HG02973 (cell line): ENCODE measurements around the gene FLNB.

Source experiments
- ATAC-seq: cut with Tn5 transposase; IDR thresholded peaks from one replicate; pipeline ENCODE4 v1.9.1; 2021; ENCODE audit warnings: moderate library complexity; ENCODE audit not compliant: unreplicated experiment

FLNB gene

DNA sequence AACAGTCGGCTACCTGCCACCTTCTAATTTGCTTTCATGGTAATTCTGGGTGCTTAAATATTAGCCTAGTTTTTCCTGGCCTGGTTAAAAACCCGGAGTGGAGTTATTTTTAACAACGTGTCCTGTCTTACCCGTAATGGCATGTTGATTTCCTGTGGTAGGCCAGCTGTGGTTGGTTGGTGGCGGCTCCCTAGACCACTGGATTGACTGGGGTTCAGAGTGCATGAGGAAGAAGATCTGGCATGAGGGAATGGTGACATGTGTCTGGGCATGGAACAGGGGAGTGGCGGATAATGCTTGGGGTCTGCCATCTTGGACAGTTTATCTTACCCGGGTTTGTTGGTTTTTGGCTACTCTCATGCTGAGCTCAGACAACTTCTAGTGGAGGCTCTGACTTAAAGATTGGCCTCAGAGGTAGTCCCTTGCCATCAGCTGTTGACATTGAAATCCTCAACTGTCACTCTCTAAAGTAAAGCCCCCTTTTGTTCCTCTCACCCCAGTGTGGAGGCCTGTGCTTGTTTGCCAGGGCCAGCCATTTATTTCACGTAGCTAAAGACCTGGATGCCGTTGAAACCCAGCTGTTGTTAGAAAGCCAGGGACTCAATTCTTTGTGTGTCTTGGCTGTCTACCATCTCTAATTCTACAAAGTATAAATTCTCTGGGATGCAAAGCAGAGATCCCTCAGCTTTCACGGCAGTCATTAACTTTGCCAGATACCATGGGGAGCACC, 121.0 kb downstream of the FLNB start:
- no peak for ATAC-seq

DNA sequence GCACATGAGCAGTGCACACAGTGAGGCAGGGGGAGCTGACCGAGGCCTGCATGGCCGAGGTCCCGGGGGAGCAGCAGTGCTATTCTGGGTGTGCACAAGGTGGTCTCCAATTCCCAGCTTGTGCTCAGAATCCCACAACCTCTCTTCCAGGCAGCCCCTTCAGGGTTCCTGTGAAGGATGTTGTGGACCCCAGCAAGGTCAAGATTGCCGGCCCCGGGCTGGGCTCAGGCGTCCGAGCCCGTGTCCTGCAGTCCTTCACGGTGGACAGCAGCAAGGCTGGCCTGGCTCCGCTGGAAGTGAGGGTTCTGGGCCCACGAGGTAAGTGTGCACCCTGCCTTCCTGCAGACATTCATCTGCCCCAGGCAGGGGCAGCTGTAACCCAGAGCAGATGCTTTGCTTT, 122.4 kb downstream of the FLNB start:
- ATAC-seq = no peak

DNA sequence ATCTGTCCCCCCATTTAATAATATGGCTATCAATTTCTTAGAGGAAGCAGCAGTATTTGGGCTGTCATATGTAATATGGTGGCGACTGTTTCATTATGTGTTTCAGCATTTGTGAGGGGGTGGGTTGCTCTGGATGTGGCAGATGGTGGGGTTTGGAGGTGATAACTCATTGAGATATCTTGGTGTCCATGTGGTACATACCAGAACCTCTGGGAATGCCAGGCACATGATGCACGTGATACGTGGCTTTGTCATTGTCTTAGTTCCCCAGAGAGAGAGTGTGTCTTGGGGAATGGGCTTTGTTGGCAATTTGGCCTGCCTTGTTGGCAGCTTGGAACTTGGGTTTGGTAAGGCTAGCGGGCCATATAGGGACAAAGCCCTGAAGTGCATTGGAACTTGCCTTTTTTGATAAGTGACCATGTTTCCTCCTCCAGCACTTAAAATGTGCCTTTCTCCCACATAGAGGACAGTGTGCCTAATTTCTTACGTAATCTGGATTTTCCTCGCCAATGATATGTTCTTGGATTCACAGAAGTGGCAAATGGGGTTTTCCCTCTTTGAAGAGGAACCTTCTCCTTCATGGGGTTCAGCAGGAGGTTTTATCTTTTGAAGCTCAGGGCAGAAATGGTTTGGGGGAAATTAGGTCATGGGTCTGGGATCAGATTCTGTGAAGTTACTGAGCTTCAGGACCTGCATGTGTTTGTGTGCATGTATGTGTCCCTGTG, 123.0 kb downstream of the FLNB start:
- no peak for ATAC-seq

DNA sequence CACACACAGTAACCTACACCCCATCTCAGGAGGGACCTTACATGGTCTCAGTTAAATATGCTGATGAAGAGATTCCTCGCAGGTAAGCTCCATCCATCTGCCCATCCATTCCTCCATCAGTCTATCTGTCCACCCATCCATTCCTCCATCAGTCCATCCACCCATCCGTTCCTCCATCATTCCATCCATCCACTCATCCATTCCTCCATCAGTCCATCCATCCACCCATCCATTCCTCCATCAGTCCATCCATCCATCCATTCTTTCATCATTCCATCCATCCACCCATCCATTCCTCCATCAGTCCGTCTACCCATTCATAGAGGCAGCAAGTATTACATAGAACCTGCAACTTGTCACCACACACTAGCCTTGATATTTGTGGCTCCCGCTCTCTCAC, 124.6 kb downstream of the FLNB start:
- ATAC-seq = no peak

DNA sequence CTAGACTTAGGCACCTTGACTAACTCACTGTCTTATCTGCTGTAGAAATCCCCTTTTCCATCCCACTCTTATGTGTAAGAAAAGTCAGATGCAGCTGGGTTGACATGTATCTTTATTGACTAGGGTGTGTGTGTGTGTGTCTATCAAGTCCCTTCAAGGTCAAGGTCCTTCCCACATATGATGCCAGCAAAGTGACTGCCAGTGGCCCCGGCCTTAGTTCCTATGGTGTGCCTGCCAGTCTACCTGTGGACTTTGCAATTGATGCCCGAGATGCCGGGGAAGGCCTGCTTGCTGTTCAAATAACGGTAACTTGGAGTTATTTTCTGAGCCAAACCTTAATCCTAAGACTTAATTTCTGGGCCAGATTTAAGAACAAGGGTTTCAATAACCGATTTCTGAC, 126.2 kb downstream of the FLNB start:
- ATAC-seq = no peak

DNA sequence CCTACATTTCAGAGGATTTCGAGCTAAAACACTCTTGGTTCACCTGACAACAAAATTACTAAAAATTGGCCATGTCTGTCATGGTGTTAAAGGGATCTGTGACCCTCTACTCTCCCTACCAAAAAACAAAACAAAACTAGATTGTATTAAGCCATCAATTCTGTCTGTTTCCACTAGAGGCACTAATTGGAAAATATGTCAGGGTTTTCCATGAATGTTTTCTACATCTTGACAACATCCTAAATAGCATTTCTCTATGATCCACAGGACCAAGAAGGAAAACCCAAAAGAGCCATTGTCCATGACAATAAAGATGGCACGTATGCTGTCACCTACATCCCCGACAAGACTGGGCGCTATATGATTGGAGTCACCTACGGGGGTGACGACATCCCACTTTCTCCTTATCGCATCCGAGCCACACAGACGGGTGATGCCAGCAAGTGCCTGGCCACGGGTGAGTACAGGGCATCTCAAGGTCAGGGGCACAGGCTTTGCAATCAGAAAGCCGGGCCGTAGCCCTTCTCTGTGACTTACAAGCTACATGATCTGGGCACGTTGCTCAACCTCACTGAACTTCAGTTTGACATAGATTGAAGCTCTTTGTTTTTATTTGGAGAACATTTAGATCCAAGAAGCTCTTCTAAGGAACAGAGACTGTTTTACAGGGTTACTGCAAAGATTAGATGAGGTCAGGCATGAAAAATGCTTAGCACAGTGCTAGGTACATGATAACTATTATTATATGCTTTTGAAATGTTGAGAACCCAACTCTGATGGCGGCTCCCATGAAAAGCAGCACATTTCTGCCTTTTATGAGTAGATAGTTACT, 127.7 kb downstream of the FLNB start:
- ATAC-seq = no peak

DNA sequence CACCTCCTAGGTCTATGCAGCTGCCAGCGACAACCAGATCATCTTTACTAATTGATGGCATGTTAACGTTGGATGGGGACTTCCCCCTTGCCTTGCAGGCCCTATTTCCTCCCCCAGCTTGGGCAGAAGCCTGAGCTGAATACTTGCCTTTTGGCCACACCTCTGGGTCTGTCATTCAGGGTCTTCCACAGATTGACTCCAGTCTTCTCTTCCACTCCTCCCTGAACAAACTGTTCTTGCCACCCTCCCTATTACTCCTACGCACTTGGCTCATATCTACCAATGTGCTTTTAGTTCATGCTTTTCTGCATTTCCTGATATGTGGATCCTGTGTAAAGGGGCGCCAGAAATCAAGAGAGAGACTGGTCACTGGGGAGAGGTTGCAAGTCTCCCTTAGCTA, 129.1 kb downstream of the FLNB start:
- no peak for ATAC-seq

DNA sequence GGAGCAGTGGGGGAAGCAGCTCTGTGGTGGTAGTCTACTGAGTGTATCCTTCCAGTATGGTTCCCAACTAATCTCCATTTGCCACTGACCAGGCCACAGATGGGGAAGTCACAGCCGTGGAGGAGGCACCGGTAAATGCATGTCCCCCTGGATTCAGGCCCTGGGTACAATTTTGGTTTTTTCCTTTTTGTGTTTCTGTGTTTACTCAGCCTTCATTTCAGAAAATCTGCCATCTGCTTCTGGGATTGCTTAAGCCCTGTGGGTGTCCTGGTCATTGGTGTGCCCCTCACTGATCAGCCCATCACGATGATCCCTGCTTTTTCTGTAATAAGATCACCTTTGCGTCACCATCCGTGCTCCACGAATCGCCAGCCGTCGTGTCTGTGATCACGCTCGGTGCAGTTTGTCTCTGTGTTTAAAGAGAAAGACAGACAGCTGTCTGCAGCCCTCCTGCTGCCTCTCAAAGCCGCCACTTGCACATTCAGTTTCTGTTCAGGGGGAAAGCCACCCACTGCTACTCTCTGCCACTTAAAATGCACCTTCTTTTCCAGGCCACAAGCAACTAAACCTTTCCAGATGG, 133.6 kb downstream of the FLNB start:
- ATAC-seq = no peak

DNA sequence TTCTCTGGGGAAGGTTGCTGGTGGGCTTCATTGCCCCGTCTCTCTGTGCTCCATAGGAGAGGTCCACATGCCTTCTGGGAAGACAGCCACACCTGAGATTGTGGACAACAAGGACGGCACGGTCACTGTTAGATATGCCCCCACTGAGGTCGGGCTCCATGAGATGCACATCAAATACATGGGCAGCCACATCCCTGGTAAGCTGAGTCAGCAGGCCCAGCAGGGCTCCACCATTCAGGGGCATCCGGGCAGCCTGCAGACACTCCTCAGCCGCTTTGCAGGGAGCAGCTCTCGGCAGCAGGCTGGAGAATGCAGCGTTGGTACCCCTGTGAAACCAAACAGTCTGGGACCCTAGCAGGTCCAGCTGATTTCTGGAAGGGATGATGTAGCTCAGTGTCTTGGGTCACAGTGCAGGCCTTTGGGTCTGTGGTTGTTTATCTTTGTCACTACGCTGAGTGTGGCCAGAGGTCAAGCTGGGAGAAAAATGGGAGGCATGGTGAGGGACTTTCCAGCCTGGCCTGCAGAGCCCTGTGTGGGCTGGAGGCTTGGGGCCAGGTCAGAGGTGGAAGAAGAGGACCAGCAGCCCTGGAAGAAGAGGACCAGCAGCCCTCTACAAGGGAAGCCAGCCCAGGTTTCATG, 135.3 kb downstream of the FLNB start:
- no peak for ATAC-seq

DNA sequence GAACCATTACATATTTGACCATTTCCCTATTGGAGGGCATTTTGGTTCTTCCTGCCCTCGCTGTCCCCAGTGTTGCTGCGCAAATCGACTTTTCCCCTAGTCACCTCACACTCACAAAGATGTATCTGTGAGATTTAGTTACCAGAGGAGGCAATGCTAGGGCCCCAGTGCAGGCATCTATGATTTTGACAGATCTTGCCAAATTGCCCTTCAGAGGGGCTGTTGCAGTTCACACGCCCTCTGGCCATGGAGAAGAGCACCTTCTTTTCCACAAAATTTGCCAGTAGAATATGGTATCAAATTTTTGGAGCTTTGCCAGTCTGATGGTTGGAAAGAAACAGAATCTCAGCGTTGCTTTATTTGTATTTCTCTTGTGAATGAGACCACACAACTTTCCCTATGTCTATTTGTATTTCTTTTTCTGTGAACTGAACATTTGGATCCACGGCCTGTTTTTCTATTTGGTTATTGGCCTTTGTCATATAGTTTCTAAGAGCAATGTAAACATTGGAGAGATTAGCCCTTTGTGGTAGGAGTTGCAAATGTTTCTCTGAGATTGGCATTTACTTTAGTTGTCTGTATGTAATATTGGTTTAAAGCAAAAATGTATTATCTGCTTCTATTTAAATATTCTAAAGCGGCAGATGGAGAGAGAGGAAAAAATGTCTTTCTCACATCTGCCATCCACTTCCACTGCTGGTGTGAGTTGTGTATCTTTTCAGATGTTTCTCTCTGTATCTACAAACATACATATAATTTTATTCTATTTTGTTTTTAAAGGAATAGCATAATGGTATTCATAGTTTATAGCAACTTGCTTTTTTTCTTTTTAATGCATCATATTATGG, 136.5 kb downstream of the FLNB start:
- no peak for ATAC-seq

DNA sequence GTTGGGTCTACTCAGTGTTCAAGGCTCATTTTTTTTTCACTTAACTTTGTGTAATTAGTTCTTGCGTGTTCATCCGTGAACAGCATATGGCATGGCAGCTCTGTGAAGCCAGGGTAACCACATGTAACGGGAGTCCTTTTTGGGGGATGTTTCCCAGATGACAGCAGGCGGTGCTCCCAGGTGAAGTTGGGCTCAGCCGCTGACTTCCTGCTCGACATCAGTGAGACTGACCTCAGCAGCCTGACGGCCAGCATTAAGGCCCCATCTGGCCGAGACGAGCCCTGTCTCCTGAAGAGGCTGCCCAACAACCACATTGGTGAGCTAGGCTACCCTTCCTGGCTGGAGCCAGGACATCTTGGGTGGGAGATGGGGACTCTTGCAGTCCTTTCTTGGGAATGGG, 139.8 kb downstream of the FLNB start:
- no peak for ATAC-seq

DNA sequence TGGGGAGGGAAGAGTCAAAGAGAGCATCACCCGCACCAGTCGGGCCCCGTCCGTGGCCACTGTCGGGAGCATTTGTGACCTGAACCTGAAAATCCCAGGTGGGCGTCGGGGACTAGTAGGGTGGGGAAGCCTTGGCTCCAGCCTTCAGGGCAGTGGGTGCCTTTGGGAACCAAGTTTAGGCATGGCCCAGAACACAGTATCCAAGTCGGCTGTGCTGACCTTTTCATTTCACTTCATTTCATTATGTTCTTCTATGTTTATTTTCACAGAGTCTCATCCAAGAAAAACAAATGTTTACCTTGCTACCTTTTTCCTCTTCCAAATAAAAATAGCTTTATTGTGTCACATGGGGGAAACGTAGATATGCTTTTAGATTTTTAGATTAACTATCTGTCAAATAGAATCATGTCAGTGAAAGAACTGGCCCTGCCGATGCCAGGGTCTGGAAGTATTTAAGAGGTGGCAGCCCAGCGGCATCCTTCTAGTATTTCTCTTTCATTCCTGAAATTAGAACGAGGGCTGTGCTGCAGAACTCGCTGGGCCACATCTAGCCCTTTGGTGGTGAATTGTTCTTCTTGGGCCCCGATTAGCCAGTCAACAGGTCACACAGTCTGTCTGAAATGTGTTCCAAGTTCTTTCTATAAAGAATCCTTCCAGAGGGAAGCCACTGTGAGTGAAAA, 142.0 kb downstream of the FLNB start:
- ATAC-seq = no peak

DNA sequence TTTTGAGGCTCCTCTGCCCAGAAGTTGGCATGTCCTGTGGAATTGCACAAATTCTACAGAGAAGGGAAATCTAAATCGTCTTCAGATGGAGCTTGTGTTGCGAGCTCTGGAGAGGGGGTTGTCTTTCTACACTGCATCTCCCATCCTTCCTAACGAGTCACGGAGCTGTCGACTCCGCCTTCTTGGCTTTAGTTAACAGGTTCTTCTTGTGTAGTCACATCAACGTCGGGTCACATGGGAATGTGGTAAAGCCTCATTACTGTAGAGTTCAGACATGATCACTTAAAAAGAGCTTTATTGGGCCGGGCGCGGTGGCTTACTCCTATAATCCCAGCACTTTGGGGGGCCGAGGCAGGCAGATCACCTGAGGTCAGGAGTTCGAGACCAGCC, 142.6 kb downstream of the FLNB start:
- ATAC-seq = no peak

DNA sequence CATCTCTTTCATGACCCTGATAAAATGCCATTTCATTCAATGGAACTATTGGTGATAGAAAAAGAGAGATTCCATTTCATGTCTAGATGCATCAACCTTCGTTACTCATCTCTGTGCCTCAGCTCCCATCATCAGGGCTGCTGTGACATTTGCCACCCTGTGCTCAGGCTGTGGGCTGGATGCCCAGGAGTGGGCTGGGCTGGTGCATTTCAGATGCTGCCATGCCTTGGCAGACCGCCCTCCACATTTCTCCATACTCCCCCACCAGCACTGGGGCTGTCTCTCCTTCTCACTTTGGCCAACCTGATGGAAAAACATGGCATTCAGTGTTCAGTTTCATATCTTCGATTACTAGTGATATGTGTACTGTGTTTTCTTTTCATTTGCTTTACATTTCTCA, 143.4 kb downstream of the FLNB start:
- no peak for ATAC-seq

DNA sequence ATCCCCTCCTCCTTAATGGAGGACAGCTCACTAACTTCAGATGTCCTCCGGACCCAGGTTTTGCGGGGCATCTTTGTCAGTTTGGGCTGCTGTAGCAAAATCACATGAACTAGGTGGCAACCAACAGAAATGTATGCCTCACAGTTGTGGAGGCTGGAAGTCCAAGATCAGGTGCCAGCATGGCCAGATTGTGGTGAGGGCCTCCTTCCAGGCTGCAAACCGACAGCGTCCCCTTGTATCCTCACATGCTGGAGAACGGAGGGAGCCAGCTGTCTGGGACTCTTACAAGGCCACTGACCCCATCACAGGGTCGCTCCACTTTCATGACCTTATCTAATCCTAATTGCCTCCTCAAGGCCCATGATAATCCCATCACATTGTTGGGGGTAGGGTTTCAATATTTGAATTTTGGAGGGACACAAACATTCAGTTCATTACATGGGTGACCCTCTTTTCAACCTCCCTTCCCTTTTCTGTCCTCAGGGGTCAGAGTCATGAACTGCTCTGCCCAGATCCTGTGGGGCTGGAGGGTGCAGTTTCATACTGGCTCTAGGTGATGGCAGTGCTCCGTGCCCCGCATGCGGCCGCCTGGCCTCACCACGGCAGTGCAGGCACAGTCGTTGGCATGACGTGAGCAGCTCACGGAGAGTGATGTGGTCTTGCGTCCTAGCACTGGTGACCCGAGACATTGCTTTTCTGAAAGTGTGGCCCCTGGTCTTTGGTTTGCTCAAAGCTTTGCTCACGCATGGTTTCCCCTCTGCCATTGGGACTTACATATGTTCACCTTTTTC, 144.2 kb downstream of the FLNB start:
- no peak for ATAC-seq

DNA sequence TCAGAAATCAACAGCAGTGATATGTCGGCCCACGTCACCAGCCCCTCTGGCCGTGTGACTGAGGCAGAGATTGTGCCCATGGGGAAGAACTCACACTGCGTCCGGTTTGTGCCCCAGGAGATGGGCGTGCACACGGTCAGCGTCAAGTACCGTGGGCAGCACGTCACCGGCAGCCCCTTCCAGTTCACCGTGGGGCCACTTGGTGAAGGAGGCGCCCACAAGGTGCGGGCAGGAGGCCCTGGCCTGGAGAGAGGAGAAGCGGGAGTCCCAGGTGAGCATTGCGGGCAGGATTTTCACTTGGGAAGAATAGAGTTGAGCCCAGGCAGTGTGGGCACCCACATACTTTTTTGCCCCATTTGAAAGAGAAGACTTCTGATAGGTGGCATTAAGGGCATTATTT, 145.1 kb downstream of the FLNB start:
- no peak for ATAC-seq

DNA sequence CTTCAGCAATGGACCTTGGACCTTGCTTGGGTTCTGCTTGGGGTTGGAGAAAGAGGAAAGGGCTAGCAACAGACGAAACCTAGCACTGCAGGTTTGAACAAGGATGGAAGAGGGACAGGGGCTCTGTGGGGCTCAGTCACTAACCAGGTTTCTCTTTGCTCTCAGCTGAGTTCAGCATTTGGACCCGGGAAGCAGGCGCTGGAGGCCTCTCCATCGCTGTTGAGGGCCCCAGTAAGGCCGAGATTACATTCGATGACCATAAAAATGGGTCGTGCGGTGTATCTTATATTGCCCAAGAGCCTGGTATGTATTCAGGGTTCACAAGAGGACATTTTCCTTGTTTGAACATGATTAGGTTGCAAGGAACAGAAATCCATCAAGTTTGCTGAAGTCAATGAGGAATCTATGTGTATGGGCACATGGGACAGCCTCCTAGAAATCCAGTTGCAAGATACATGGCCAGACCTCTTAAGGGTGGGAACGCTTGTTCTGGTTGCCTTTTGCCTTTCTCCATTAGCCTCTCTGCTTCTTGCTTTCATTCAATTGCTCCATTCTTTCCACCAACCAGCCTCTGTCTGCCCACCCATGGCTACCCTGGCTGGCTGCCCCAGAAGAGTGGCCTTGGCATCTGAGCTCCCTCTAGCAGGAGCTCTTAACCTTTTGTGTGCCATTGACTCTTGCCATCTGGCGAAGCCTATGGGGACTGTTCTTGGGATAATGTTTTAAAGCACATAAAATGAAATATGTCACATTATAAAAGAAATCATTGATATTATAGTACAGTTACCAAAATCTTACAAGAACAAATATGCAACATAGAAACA, 146.6 kb downstream of the FLNB start:
- ATAC-seq = no peak

DNA sequence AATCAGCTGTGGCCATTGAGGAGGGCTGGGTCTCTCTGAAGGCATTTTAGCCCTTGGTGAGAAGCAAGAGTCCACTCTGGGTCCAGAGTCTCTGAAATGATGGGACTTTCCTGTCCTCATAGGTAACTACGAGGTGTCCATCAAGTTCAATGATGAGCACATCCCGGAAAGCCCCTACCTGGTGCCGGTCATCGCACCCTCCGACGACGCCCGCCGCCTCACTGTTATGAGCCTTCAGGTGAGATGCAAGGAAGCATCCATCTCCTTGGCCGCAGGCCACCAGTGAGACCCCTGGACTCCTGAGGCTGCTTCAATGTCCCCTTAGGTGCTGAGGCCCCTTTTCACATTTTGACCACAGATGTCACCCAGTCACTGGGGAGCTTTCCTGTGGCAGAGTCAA, 147.6 kb downstream of the FLNB start:
- no peak for ATAC-seq
